ENCODE results near the gene NPAS3.
A peak's percentile ranks its signal among the peaks of the same experiment; 100 is the strongest.

Gene NPAS3

GRCh38 chr14:33851931-33852330 is 913.3 kb downstream of the NPAS3 start:
- DNase-seq = peak in 1 of 2 experiments; percentile 56
